ENCODE results near the gene TRIM28.

DNA sequence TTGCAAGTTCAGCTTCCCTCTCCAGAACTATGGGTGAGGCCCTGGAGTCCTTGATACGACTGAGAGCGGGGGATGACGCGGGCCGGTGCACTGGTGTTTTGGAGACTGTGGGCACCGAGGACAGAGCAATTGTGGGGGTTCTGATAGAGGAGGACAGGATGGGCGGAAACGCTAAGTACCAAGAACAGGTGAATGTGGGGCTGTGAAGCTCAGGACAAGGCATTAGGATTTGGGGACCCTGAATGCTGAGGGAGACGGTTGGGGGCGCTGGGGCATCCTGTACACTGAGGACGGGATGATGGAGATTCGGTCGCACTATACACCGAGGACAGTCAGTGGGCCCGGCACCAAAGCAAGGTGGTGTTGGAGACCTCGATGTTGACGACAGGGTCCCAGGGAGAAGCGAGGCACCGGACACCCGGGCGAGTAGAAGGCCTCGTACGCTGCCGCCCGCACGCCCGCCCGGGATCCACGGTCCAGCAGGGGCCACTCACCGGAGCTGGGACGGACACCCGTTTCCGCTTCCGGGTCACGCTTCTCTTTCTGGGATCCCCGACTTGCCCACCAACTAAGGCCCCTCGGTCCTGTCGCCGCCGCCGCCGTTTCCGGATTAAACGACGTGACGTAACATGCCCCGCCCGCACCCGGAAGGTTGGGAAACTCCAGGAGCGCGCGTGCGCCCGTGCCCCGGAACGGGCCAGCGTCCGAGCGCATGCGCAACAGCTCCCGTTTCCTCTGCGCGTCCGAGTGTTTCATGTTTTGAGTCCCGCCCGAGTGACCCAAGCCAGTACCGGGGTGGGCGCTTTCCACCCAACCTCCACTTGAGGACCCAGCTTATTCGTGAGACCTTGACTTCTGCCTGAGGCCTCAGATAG lies 10.9 kb downstream of the TRIM28 start, which contains the start of gene CHMP2A:
- TF ChIP-seq, protein P1, sequence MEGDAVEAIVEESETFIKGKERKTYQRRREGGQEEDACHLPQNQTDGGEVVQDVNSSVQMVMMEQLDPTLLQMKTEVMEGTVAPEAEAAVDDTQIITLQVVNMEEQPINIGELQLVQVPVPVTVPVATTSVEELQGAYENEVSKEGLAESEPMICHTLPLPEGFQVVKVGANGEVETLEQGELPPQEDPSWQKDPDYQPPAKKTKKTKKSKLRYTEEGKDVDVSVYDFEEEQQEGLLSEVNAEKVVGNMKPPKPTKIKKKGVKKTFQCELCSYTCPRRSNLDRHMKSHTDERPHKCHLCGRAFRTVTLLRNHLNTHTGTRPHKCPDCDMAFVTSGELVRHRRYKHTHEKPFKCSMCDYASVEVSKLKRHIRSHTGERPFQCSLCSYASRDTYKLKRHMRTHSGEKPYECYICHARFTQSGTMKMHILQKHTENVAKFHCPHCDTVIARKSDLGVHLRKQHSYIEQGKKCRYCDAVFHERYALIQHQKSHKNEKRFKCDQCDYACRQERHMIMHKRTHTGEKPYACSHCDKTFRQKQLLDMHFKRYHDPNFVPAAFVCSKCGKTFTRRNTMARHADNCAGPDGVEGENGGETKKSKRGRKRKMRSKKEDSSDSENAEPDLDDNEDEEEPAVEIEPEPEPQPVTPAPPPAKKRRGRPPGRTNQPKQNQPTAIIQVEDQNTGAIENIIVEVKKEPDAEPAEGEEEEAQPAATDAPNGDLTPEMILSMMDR (IDR thresholded peaks at IDR 0.05; ENCODE audit: borderline replicate concordance, extremely low read depth, low read length, poor library complexity, severe bottlenecking) = peak; percentile 11
- TF ChIP-seq EZH2 (IDR thresholded peaks at IDR 0.05; ENCODE audit: borderline replicate concordance, low read depth, low read length, severe bottlenecking) = no peak
